Activated CD8-positive, alpha-beta T cell treated with anti-CD3 and anti-CD28 coated beads, Interleukin-2, amount 10 ng/mL, durations not matched to agents 7 days and 5 days (primary cell): ENCODE results near the gene ARID5A. TPM values are rescaled to one million over a fixed set of nuclear protein-coding genes. Genes with fewer than 3 reads are reported as not detected.

ENCODE experiments used
- ATAC-seq: fragments of 150-1000 bp; cut with Tn5 transposase; one replicate; pipeline ENCODE4 v1.10.0; 2021; ENCODE audit warnings: moderate library complexity
- CTCF ChIA-PET: fragments of 350-600 bp; sonication (Branson Sonifier 250); formaldehyde crosslinking; loops from one replicate; lab custom pipeline; 2021; ENCODE audit warnings: antibody characterized with exemption; lab: Charles Lee
- POLR2A ChIA-PET: fragments of 350-600 bp; sonication (Branson Sonifier 250); formaldehyde crosslinking; loops from one replicate; lab custom pipeline; 2021; ENCODE audit warnings: antibody characterized with exemption; lab: Charles Lee
- DNase-seq: peaks from one replicate; pipeline ENCODE4 v3.0.0-alpha.2; 2020
- H3K27ac Mint-ChIP-seq: one replicate; pipeline ENCODE4 v1.8.0; 2021; ENCODE audit warnings: mild to moderate bottlenecking, mixed read lengths
- H3K27me3 Mint-ChIP-seq: one replicate; pipeline ENCODE4 v1.8.0; 2021; ENCODE audit warnings: low read depth, mixed read lengths
- H3K36me3 Mint-ChIP-seq: one replicate; pipeline ENCODE4 v1.8.0; 2021; ENCODE audit warnings: low read depth, mixed read lengths
- H3K4me1 Mint-ChIP-seq: one replicate; pipeline ENCODE4 v1.8.0; 2021; ENCODE audit warnings: low read depth, mixed read lengths
- H3K4me3 Mint-ChIP-seq: one replicate; pipeline ENCODE4 v1.8.0; 2021; ENCODE audit warnings: mild to moderate bottlenecking, mixed read lengths
- H3K9me3 Mint-ChIP-seq: one replicate; pipeline ENCODE4 v1.8.0; 2022; ENCODE audit warnings: mixed read lengths; ENCODE audit not compliant: insufficient read depth
- total RNA-seq, 2 experiments: library from RNA; stranded (reverse); gene quantifications; one replicate each; pipeline ENCODE4 v1.2.3, GENCODE V29; 2021

ARID5A gene
- total RNA-seq, 2 experiments from 2014 or later, result 37.7 to 40.1 TPM

GRCh38 chr2:96528700-96529375, 7.7 kb upstream of the ARID5A start:
- ATAC-seq (no peak), DNase-seq (no peak)
- Mint-ChIP-seq H3K27me3 (no peaks in the 10 kb centered on the region), H3K4me1 (peaks cover 91% of the 10 kb centered on the region), H3K36me3 (no peaks in the 10 kb centered on the region), H3K9me3 (no peaks in the 10 kb centered on the region), H3K4me3 (peak overlapping the region; percentile 67), H3K27ac (peak overlapping the region; percentile 72)
- POLR2A ChIA-PET, result interaction anchor here (0.9 to 5.5 kb wide), 7 partner anchors 9 to 224 kb away, joined by 3 to 99 read pairs (median 5); partner anchors contain the start of genes ARID5A, NCAPH and SNRNP200
- CTCF ChIA-PET, result interaction anchor here (0.6 to 5.5 kb wide), 12 partner anchors 8 to 467 kb away, joined by 3 to 56 read pairs (median 5); partner anchors contain the start of gene ARID5A

- CTCF ChIA-PET, result interaction anchor here (0.9 to 5.5 kb wide), 3 partner anchors 8 to 41 kb away, joined by 3 to 56 read pairs (median 9); partner anchors contain the start of gene ARID5A
- Mint-ChIP-seq H3K27me3 (no peaks in the 10 kb centered on the region), H3K4me1 (peaks cover 85% of the 10 kb centered on the region), H3K4me3 (no peak overlapping the region), H3K36me3 (no peaks in the 10 kb centered on the region), H3K27ac (no peak overlapping the region), H3K9me3 (no peaks in the 10 kb centered on the region)
- DNase-seq, result no peak
- no peak for ATAC-seq
- POLR2A ChIA-PET, result interaction anchor here (1.2 to 1.4 kb wide), 3 partner anchors 9 to 24 kb away, joined by 3 to 8 read pairs (median 5); no protein-coding TSS in a partner anchor
These were observed 7.0 kb upstream of the ARID5A start for GRCh38 chr2:96529376-96530143.

- no peak for ATAC-seq
- Mint-ChIP-seq H3K4me3 (no peak overlapping the region), H3K4me1 (peaks cover 81% of the 10 kb centered on the region), H3K27ac (no peak overlapping the region), H3K27me3 (no peaks in the 10 kb centered on the region), H3K36me3 (no peaks in the 10 kb centered on the region), H3K9me3 (no peaks in the 10 kb centered on the region)
- ChIA-PET CTCF (interaction anchor here (0.9 to 5.5 kb wide), 3 partner anchors 7 to 41 kb away, joined by 3 to 56 read pairs (median 27); partner anchors contain the start of gene ARID5A), POLR2A (interaction anchor here (1.2 to 1.4 kb wide), 3 partner anchors 8 to 24 kb away, joined by 3 to 8 read pairs (median 5); no protein-coding TSS in a partner anchor)
- DNase-seq, result no peak
These were observed 6.5 kb upstream of the ARID5A start for GRCh38 chr2:96530144-96530430.

- ChIA-PET POLR2A (interaction anchor here (0.6 to 1.4 kb wide), 4 partner anchors 8 to 34 kb away, joined by 3 to 8 read pairs (median 4); no protein-coding TSS in a partner anchor), CTCF (interaction anchor here (0.9 to 5.5 kb wide), 4 partner anchors 7 to 122 kb away, joined by 3 to 56 read pairs (median 15); partner anchors contain the start of gene ARID5A)
- Mint-ChIP-seq H3K4me1 (peaks cover 79% of the 10 kb centered on the region), H3K27me3 (no peaks in the 10 kb centered on the region), H3K9me3 (no peaks in the 10 kb centered on the region), H3K4me3 (no peak overlapping the region), H3K27ac (no peak overlapping the region), H3K36me3 (no peaks in the 10 kb centered on the region)
- ATAC-seq (no peak), DNase-seq (no peak)
These were observed 5.8 kb upstream of the ARID5A start for GRCh38 chr2:96530474-96531357.

GRCh38 chr2:96531366-96531765, 5.2 kb upstream of the ARID5A start:
- no peak for ATAC-seq
- no peak for DNase-seq
- Mint-ChIP-seq H3K27me3 (no peaks in the 10 kb centered on the region), H3K36me3 (no peaks in the 10 kb centered on the region), H3K4me3 (peak overlapping the region; percentile 34), H3K9me3 (no peaks in the 10 kb centered on the region), H3K27ac (no peak overlapping the region), H3K4me1 (peaks cover 78% of the 10 kb centered on the region)
- CTCF ChIA-PET, result interaction anchor here (0.9 to 5.5 kb wide), 3 partner anchors 22 to 123 kb away, joined by 3 to 27 read pairs (median 3); no protein-coding TSS in a partner anchor
- POLR2A ChIA-PET, result interaction anchor here (2.0 kb wide), 1 partner anchor 21 kb away, joined by 4 read pairs; no protein-coding TSS in a partner anchor

GRCh38 chr2:96531872-96532505, 4.6 kb upstream of the ARID5A start:
- no peaks in the 10 kb centered on the region for H3K36me3 Mint-ChIP-seq
- H3K27ac Mint-ChIP-seq, result peak overlapping the region; percentile 72
- H3K4me3 Mint-ChIP-seq, result peak overlapping the region; percentile 64
- H3K9me3 Mint-ChIP-seq, result no peaks in the 10 kb centered on the region
- H3K4me1 Mint-ChIP-seq, result peaks cover 72% of the 10 kb centered on the region
- peak; percentile 80 for DNase-seq
- peak; percentile 12 for ATAC-seq
- CTCF ChIA-PET, result interaction anchor here (0.9 to 5.5 kb wide), 3 partner anchors 22 to 23 kb away, joined by 3 to 27 read pairs (median 10); no protein-coding TSS in a partner anchor
- H3K27me3 Mint-ChIP-seq, result no peaks in the 10 kb centered on the region
- POLR2A ChIA-PET, result interaction anchor here (2.0 kb wide), 1 partner anchor 21 kb away, joined by 4 read pairs; no protein-coding TSS in a partner anchor

- peak; percentile 20 for DNase-seq
- ChIA-PET CTCF (interaction anchor here (0.9 to 5.5 kb wide), 3 partner anchors 22 to 126 kb away, joined by 3 to 27 read pairs (median 10); no protein-coding TSS in a partner anchor), POLR2A (interaction anchor here (2.0 kb wide), 1 partner anchor 20 kb away, joined by 4 read pairs; no protein-coding TSS in a partner anchor)
- Mint-ChIP-seq H3K36me3 (no peaks in the 10 kb centered on the region), H3K4me1 (peaks cover 70% of the 10 kb centered on the region), H3K27me3 (no peaks in the 10 kb centered on the region), H3K9me3 (no peaks in the 10 kb centered on the region), H3K4me3 (peak overlapping the region; percentile 64), H3K27ac (peak overlapping the region; percentile 25)
- no peak for ATAC-seq
These were observed 3.8 kb upstream of the ARID5A start for GRCh38 chr2:96532641-96533291.

- H3K36me3 Mint-ChIP-seq, result no peaks in the 10 kb centered on the region
- no peaks in the 10 kb centered on the region for H3K27me3 Mint-ChIP-seq
- no peak overlapping the region for H3K4me3 Mint-ChIP-seq
- peaks cover 64% of the 10 kb centered on the region for H3K4me1 Mint-ChIP-seq
- CTCF ChIA-PET, result interaction anchor here (0.8 to 5.5 kb wide), 5 partner anchors 14 to 227 kb away, joined by 3 to 27 read pairs (median 5); partner anchors contain the start of gene CNNM4
- ATAC-seq (no peak), DNase-seq (no peak)
- POLR2A ChIA-PET, result interaction anchor here (2.0 kb wide), 1 partner anchor 19 kb away, joined by 4 read pairs; no protein-coding TSS in a partner anchor
- H3K9me3 Mint-ChIP-seq, result no peaks in the 10 kb centered on the region
- peak overlapping the region; percentile 18 for H3K27ac Mint-ChIP-seq
These were observed 3.1 kb upstream of the ARID5A start for GRCh38 chr2:96533292-96534073.

GRCh38 chr2:96534141-96534540, 2.4 kb upstream of the ARID5A start:
- ATAC-seq (no peak), DNase-seq (no peak)
- POLR2A ChIA-PET, result no interaction called here
- peaks cover 64% of the 10 kb centered on the region for H3K4me1 Mint-ChIP-seq
- H3K9me3 Mint-ChIP-seq, result no peaks in the 10 kb centered on the region
- H3K27me3 Mint-ChIP-seq, result no peaks in the 10 kb centered on the region
- no peak overlapping the region for H3K27ac Mint-ChIP-seq
- CTCF ChIA-PET, result interaction anchor here (0.8 to 5.5 kb wide), 4 partner anchors 14 to 226 kb away, joined by 3 to 27 read pairs (median 8); partner anchors contain the start of gene CNNM4
- H3K36me3 Mint-ChIP-seq, result peaks cover 2% of the 10 kb centered on the region
- no peak overlapping the region for H3K4me3 Mint-ChIP-seq
